Transverse colon (tissue), 4 donors: Measurements from ENCODE around the gene LHB. TPM values are rescaled to one million over a fixed set of nuclear protein-coding genes. Genes with fewer than 3 reads are reported as not detected.
"Not testable (repeated sequence)": the region's sequence is repeated elsewhere in the genome, so short reads cannot be mapped to it uniquely, and the experiment has no call there.

Experiments
- DNase-seq: peaks from one replicate; pipeline ENCODE4 v3.0.0-alpha.2; 2019
- H3K27ac ChIP-seq, 4 donors: fragments of 200-600 bp; sonication (generic); 2 replicates each; pipeline ENCODE4 v1.5.1; 2016 to 2018; ENCODE audit warnings: inconsistent platforms in 4 of 4
- H3K27me3 ChIP-seq: fragments of 200-600 bp; sonication (generic); 2 replicates; pipeline ENCODE4 v1.5.1; 2017; ENCODE audit warnings: inconsistent platforms
- H3K36me3 ChIP-seq, 4 donors: fragments of 200-600 bp; sonication (generic); 2 replicates each; pipeline ENCODE4 v1.5.1; 2017 to 2019; ENCODE audit warnings: inconsistent platforms in 4 of 4
- H3K4me1 ChIP-seq, 4 donors: fragments of 200-600 bp; sonication (generic); 2 replicates each; pipeline ENCODE4 v1.5.1; 2017 to 2020; ENCODE audit warnings: inconsistent platforms in 4 of 4
- H3K4me3 ChIP-seq, 4 donors: fragments of 200-600 bp; sonication (generic); 1 replicate in 1 of 4; 2 replicates in 3 of 4; pipeline versions ENCODE4 v1.5.1 to v1.6.1; 2017 to 2019; ENCODE audit warnings: inconsistent platforms in 4 of 4
- H3K9me3 ChIP-seq, 2 donors: fragments of 200-600 bp; sonication (generic); 2 replicates each; pipeline ENCODE4 v1.5.1; 2017 to 2019; ENCODE audit warnings: inconsistent platforms in 2 of 2
- WGBS, 2 donors: methylation state at CpG; one replicate each; pipeline ENCODE4 v1.1.5; 2018; ENCODE audit warnings: low coverage in 1 of 2; 5-methylcytosine and 5-hydroxymethylcytosine counted together
- in situ Hi-C, 4 donors: fragments of 200-750 bp; cut with MboI; loops; one replicate each; pipeline versions ENCODE4 v1.15.0 to v1.15.1; 2017; ENCODE audit warnings: low sequenced_read_pairs in 3 of 4, low pct_ligation_motif_present in 1 of 4, low pct_unique_long_range_greater_than_20kb in 1 of 4
- intact Hi-C: fragments of 100-400 bp; cut with DNase I; formaldehyde crosslinking; loops from one replicate; pipeline ENCODE4 v1.15.1; 2023; ENCODE audit warnings: low total_unique reads
- total RNA-seq, 4 donors: library from RNA; depleted of rRNA; stranded (reverse); fragments of >200 nt; gene quantifications; one replicate each; pipeline ENCODE4 v1.1.0, GENCODE V29; 2016
- TF ChIP-seq, protein P1 (sequence below), 5 experiments: fragments of 200-600 bp in 3 of 5; fragments of 450-650 bp in 2 of 5; sonication (generic) in 3 of 5; IDR thresholded peaks; 1 replicate in 2 of 5; 2 replicates in 3 of 5; pipeline ENCODE4 v1.5.1; 2016 to 2017; ENCODE audit warnings: antibody characterized with exemption in 5 of 5, inconsistent platforms in 3 of 5, mild to moderate bottlenecking in 2 of 5, moderate library complexity in 1 of 5

LHB gene
- total RNA-seq, 4 donors from 2014 or later = 1.4 TPM; not detected in 3

DNA sequence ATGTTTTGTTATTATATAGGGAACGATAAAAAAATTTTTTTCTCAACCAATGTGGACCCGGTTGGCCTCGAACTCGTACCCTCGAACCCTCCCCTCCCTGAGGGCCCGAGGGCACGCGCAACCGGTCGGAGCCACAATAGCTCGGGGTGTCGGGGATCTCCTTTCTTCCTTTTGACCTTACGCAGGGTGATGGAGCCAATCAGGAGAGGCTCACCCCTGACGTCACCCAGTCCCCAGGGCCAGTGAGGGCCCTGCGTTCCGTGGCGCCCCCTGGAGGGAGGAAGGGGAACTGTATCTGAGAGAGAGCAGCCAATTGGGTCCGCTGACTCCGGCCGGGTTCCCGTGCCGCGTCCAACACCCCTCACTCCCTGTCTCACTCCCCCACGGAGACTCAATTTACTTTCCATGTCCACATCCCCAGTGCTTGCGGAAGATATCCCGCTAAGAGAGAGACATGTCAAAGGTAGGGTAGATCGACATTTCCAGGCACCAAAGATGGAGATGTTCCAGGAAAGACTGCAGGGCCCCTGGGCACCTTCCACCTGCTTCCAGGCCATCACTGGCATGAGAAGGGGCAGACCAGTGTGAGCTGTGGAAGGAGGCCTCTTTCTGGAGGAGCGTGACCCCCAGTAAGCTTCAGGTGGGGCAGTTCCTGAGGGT, 14.9 kb upstream of the LHB start, which contains the start of gene CGB2:
Gene CGB2 (plus strand): TSS at position 249 of the 660 bp plus-strand sequence. CDS start 206 bp downstream, at position 455.
- DNase-seq, H3K27ac ChIP-seq, intact Hi-C loops, H3K4me1 ChIP-seq, in situ Hi-C loops, H3K4me3 ChIP-seq, H3K9me3 ChIP-seq, H3K27me3 ChIP-seq, H3K36me3 ChIP-seq: not testable (repeated sequence)
- TF ChIP-seq, protein P1, sequence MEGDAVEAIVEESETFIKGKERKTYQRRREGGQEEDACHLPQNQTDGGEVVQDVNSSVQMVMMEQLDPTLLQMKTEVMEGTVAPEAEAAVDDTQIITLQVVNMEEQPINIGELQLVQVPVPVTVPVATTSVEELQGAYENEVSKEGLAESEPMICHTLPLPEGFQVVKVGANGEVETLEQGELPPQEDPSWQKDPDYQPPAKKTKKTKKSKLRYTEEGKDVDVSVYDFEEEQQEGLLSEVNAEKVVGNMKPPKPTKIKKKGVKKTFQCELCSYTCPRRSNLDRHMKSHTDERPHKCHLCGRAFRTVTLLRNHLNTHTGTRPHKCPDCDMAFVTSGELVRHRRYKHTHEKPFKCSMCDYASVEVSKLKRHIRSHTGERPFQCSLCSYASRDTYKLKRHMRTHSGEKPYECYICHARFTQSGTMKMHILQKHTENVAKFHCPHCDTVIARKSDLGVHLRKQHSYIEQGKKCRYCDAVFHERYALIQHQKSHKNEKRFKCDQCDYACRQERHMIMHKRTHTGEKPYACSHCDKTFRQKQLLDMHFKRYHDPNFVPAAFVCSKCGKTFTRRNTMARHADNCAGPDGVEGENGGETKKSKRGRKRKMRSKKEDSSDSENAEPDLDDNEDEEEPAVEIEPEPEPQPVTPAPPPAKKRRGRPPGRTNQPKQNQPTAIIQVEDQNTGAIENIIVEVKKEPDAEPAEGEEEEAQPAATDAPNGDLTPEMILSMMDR (IDR thresholded peaks at IDR 0.05) = peak in 1 of 5 experiments; percentile 26
- 45 to 93% methylated on average over 2 to 26 of the region's 28 CpGs for WGBS, 2 donors

DNA sequence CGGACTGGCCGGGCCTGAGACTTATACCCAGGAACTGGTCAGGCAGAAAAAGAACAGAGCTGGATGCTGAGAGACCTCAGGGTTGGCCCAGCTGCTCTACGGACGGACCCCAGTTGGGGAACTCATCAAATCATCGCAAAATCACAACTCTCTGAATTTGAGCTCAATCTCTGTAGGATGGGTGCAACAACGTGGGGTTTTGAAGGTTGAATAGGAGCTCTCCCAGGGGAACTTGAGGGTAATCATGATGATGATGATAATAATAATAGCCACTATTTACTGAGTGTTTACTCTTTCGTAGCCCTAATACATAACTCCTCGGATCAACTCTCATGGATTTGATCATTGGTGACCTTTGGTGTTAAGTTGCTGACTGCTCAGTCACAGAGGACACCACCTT, 13.4 kb upstream of the LHB start:
- H3K27ac ChIP-seq, H3K27me3 ChIP-seq, H3K4me1 ChIP-seq, H3K4me3 ChIP-seq, intact Hi-C loops, DNase-seq, H3K9me3 ChIP-seq, H3K36me3 ChIP-seq, in situ Hi-C loops: not testable (repeated sequence)
- WGBS, 2 donors = 86 to 91% methylated on average over 1 to 4 of the region's 8 CpGs

DNA sequence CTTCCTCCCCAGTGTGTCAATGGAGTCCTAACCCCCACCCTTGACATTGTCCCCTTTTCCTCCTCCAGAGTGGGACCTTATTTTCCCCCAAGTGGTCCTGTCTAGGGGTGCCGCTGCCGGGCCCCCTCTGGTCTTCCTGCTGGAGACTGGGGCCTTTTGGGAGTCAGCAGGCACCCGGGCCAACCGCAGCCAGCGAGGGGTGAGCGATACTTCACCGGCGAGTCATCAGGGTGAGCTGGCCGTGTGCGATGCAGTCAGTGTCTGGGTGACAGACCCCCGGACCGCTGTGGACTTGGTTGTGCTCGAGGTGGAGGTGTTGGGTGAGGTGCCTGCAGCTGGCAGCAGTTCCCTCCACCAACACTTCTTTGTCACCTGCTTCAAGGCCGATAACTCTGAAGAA, 12.9 kb upstream of the LHB start:
- in situ Hi-C loops, H3K27me3 ChIP-seq, H3K9me3 ChIP-seq, H3K27ac ChIP-seq, DNase-seq, H3K36me3 ChIP-seq, intact Hi-C loops, H3K4me3 ChIP-seq, H3K4me1 ChIP-seq: not testable (repeated sequence)
- WGBS, 2 donors = 91% methylated on average over 14 of the region's 14 CpGs; no CpG with 5 or more reads in 1 of the 2 donors

DNA sequence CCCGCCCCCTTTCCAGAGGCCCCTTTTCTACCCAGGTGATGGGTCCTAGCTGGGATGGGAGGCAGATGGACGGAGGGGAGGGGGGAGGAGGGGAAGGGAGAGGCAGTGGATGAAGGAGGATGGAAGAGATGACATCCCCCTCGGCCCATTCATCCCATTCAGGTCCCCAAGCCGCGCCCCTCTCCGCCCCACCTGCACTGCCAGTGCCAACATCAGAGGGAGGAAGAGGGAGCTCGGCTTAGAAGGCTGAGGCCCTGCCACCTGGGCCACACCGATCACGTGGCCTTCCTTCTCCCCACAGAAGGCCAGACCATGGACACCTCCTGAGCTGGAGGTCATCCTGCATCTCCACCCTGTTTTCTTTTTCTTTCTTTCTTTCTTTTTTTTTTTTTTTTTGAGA, 11.8 kb upstream of the LHB start:
- 68% methylated on average over 9 of the region's 9 CpGs; no CpG with 5 or more reads in 1 of the 2 donors for WGBS, 2 donors
- H3K4me1 ChIP-seq, intact Hi-C loops, H3K27ac ChIP-seq, in situ Hi-C loops, H3K9me3 ChIP-seq, H3K36me3 ChIP-seq, H3K27me3 ChIP-seq, DNase-seq, H3K4me3 ChIP-seq: not testable (repeated sequence)

DNA sequence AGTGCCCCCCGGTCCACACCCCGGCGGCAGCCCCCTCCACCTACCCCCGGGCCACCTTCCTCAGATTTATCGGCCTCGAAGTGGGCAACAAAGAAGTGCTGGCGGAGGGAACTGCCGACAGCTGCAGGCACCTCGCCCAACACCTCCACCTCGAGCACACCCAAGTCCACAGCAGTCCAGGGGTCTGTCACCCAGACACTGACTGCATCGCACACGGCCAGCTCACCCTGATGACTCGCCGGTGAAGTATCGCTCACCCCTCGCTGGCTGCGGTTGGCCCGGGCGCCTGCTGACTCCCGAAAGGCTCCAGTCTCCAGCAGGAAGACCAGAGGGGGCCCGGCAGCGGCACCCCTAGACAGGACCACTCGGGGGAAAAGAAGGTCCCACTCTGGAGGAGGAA, 8.7 kb upstream of the LHB start:
- DNase-seq, H3K9me3 ChIP-seq, H3K4me3 ChIP-seq, H3K36me3 ChIP-seq, in situ Hi-C loops, intact Hi-C loops, H3K27ac ChIP-seq, H3K4me1 ChIP-seq: not testable (repeated sequence)
- 60 to 85% methylated on average over 1 to 16 of the region's 23 CpGs for WGBS, 2 donors
- H3K27me3 ChIP-seq = peaks cover 12% of the 10 kb centered on the region

DNA sequence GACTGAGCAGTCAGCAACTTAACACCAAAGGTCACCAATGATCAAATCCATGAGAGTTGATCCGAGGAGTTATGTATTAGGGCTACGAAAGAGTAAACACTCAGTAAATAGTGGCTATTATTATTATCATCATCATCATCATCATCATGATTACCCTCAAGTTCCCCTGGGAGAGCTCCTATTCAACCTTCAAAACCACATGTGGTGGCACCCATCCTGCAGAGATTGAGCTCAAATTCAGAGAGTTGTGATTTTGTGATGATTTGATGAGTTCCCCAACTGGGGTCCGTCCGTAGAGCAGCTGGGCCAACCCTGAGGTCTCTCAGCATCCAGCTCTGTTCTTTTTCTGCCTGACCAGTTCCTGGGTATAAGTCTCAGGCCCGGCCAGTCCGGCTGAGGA, 8.2 kb upstream of the LHB start:
- H3K9me3 ChIP-seq, H3K27ac ChIP-seq, DNase-seq, H3K36me3 ChIP-seq, H3K4me3 ChIP-seq, intact Hi-C loops, in situ Hi-C loops, H3K4me1 ChIP-seq: not testable (repeated sequence)
- peaks cover 17% of the 10 kb centered on the region for H3K27me3 ChIP-seq
- 82 to 100% methylated on average over 2 to 4 of the region's 6 CpGs for WGBS, 2 donors

DNA sequence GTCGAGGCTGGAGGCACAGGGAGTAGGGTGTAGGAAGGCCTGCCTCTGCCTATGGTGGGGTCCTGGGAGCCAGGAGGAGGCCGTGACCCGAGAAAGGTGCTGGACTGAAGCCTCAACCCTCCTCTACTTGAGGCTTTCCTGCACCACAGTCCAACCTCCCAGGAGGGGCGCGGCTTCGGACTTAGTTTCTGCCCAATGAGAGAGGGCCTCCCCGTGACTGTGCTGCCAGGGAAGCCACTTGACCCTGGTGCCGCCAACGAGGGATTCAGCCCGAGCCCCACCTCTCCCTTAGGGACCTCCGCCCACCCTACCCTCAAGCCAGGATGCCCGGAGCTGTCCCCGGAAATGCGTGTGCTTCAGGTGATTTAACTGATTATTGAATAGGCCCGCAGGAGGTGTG, 7.3 kb upstream of the LHB start, which contains the start of gene CGB3:
Gene CGB3 (minus strand): TSS at position 101 of the 400 bp plus-strand sequence. CDS start 362 bp downstream, outside the sequence.
- H3K27ac ChIP-seq, H3K36me3 ChIP-seq, in situ Hi-C loops, H3K9me3 ChIP-seq, DNase-seq, H3K4me1 ChIP-seq, intact Hi-C loops, H3K4me3 ChIP-seq: not testable (repeated sequence)
- peaks cover 25% of the 10 kb centered on the region for H3K27me3 ChIP-seq
- 60% methylated on average over 9 of the region's 15 CpGs; no CpG with 5 or more reads in 1 of the 2 donors for WGBS, 2 donors
